DOHH2 (cell line): ENCODE measurements around the gene CCDC17.

Experiments
- CTCF ChIP-seq: fragments of 200-600 bp; sonication (generic); IDR thresholded peaks from one replicate; pipeline ENCODE4 v1.5.1; 2014; ENCODE audit warnings: antibody characterized with exemption, mild to moderate bottlenecking, low read depth, low read length; ENCODE audit not compliant: poor library complexity, severe bottlenecking
- EZH2phosphoT487 ChIP-seq: fragments of 200-600 bp; sonication (generic); IDR thresholded peaks from 2 replicates; pipeline ENCODE4 v1.6.1; 2017; ENCODE audit warnings: borderline replicate concordance, mild to moderate bottlenecking, antibody characterized with exemption, low read length, moderate library complexity, mixed read lengths

- TF ChIP-seq CTCF: no peak
- TF ChIP-seq EZH2phosphoT487: no peak
Observed at GRCh38 chr1:45644661-45645060, 20.8 kb upstream of the CCDC17 start.
